H1 (cell line): Measurements from ENCODE around the gene RASSF3. TPM values are rescaled to one million over a fixed set of nuclear protein-coding genes. Genes with fewer than 3 reads are reported as not detected.

Source experiments
- CTCF ChIA-PET: fragments of 300-600 bp; sonication (Branson Sonifier 250); formaldehyde crosslinking; loops from one replicate; lab custom pipeline; 2021; ENCODE audit not compliant: partially characterized antibody; lab: Charles Lee
- POLR2A ChIA-PET: fragments of 300-600 bp; sonication (Branson Sonifier 250); formaldehyde crosslinking; loops from one replicate; lab custom pipeline; 2021; ENCODE audit warnings: inconsistent platforms; ENCODE audit not compliant: partially characterized antibody; lab: Charles Lee
- DNase-seq, 2 experiments: peaks; one replicate each; pipeline versions ENCODE4 v3.0.0 to v3.0.0-alpha.2; 2010 to 2022; ENCODE audit warnings: low spot score in 2 of 2, low read depth in 1 of 2, mixed read lengths in 1 of 2
- FAIRE-seq: peaks from 2 replicates; lab custom pipeline; 2011; peaks lifted over from hg19 to GRCh38; lab: Jason Lieb, UNC
- H2AFZ ChIP-seq: 2 replicates; pipeline ENCODE4 v1.8.1; 2012; ENCODE audit warnings: low read length, inconsistent platforms
- H2AK5ac ChIP-seq: 2 replicates; pipeline ENCODE4 v1.6.1; 2013; ENCODE audit warnings: low read depth, low read length
- H2BK120ac ChIP-seq: replicated peaks from 2 replicates; pipeline ENCODE3; 2013; ENCODE audit warnings: low read depth, low read length, inconsistent platforms
- H2BK12ac ChIP-seq: 2 replicates; pipeline ENCODE4 v1.6.1; 2013; ENCODE audit warnings: low read depth, low read length
- H2BK15ac ChIP-seq: 2 replicates; pipeline ENCODE4 v1.6.1; 2013; ENCODE audit warnings: low read length
- H2BK20ac ChIP-seq: 2 replicates; pipeline ENCODE4 v1.6.1; 2013; ENCODE audit warnings: low read length
- H2BK5ac ChIP-seq: 2 replicates; pipeline ENCODE4 v1.6.1; 2013; ENCODE audit warnings: low read depth, low read length
- H3K14ac ChIP-seq: 2 replicates; pipeline ENCODE4 v1.6.1; 2013; ENCODE audit warnings: inconsistent platforms; ENCODE audit not compliant: insufficient read length
- H3K18ac ChIP-seq: 2 replicates; pipeline ENCODE4 v1.6.1; 2013; ENCODE audit warnings: low read length; ENCODE audit errors: extremely low read depth
- H3K23ac ChIP-seq: 2 replicates; pipeline ENCODE4 v1.6.1; 2013; ENCODE audit warnings: inconsistent platforms; ENCODE audit not compliant: insufficient read length
- H3K23me2 ChIP-seq: 2 replicates; pipeline ENCODE4 v1.6.1; 2013; ENCODE audit warnings: low read depth, low read length
- H3K27ac ChIP-seq: 2 replicates; pipeline ENCODE4 v1.6.1; 2011; ENCODE audit warnings: low read depth, low read length, inconsistent platforms
- H3K27me3 ChIP-seq, 4 experiments: replicated peaks in 1 of 4; 1 replicate in 1 of 4; 2 replicates in 3 of 4; pipeline versions ENCODE4 v1.6.1 to v1.8.1; 2011 to 2013; ENCODE audit warnings: low read length in 3 of 4, mild to moderate bottlenecking in 3 of 4, inconsistent platforms in 2 of 4, mixed read lengths in 2 of 4, moderate library complexity in 1 of 4; ENCODE audit not compliant: control insufficient read depth in 3 of 4, insufficient read depth in 3 of 4; ENCODE audit errors: extremely low read depth in 1 of 4
- H3K36me3 ChIP-seq, 4 experiments: 2 replicates each; pipeline versions ENCODE4 v1.6.1 to v1.8.1; 2011 to 2013; ENCODE audit warnings: mild to moderate bottlenecking in 4 of 4, low read length in 3 of 4, moderate library complexity in 2 of 4, control low read depth in 1 of 4, inconsistent platforms in 1 of 4; ENCODE audit not compliant: insufficient read depth in 4 of 4, control insufficient read depth in 2 of 4
- H3K4ac ChIP-seq: replicated peaks from 2 replicates; pipeline ENCODE3; 2013; ENCODE audit warnings: low read length, low read depth, mixed read lengths, inconsistent platforms; ENCODE audit not compliant: insufficient read length
- H3K4me1 ChIP-seq, 4 experiments: replicated peaks in 1 of 4; 1 replicate in 1 of 4; 2 replicates in 3 of 4; pipeline versions ENCODE4 v1.6.1 to v1.8.1; 2011 to 2013; ENCODE audit warnings: low read length in 3 of 4, inconsistent platforms in 2 of 4, mixed read lengths in 1 of 4; ENCODE audit not compliant: insufficient read depth in 4 of 4, control insufficient read depth in 3 of 4
- H3K4me2 ChIP-seq, 2 experiments: 2 replicates each; pipeline versions ENCODE4 v1.6.1 to v1.8.1; 2011 to 2013; ENCODE audit warnings: low read depth in 2 of 2, low read length in 2 of 2, control low read depth in 1 of 2, inconsistent platforms in 1 of 2, mild to moderate bottlenecking in 1 of 2; ENCODE audit not compliant: insufficient read depth in 1 of 2
- H3K4me3 ChIP-seq, 4 experiments: fragments of 200-600, 300-600 bp in 1 of 4; sonication (generic), shearing (Covaris generic), sonication (Bioruptor Twin) in 1 of 4; 2 replicates each; pipeline versions ENCODE4 v1.5.1 to v1.8.1; 2011 to 2016; ENCODE audit warnings: low read length in 4 of 4, low read depth in 3 of 4, control low read depth in 2 of 4, inconsistent platforms in 2 of 4, mild to moderate bottlenecking in 2 of 4, mixed read lengths in 1 of 4, moderate library complexity in 1 of 4; ENCODE audit not compliant: insufficient read depth in 2 of 4; ENCODE audit errors: extremely low read depth in 1 of 4
- H3K56ac ChIP-seq: replicated peaks from 2 replicates; pipeline ENCODE3; 2013; ENCODE audit warnings: low read depth, mild to moderate bottlenecking, mixed read lengths, low read length, inconsistent platforms; ENCODE audit not compliant: insufficient read length
- H3K79me1 ChIP-seq: 2 replicates; pipeline ENCODE4 v1.6.1; 2013; ENCODE audit warnings: low read depth, low read length, control low read depth
- H3K79me2 ChIP-seq, 2 experiments: 2 replicates each; pipeline versions ENCODE4 v1.6.1 to v1.8.1; 2012 to 2013; ENCODE audit warnings: low read length in 2 of 2, mild to moderate bottlenecking in 2 of 2, inconsistent platforms in 1 of 2; ENCODE audit not compliant: insufficient read depth in 2 of 2, control insufficient read depth in 1 of 2
- H3K9ac ChIP-seq, 4 experiments: replicated peaks in 1 of 4; 1 replicate in 1 of 4; 2 replicates in 3 of 4; pipeline versions ENCODE4 v1.6.1 to v1.8.1; 2011 to 2013; ENCODE audit warnings: low read depth in 3 of 4, low read length in 3 of 4, control low read depth in 2 of 4, mild to moderate bottlenecking in 2 of 4, moderate library complexity in 2 of 4, inconsistent platforms in 1 of 4; ENCODE audit errors: extremely low read depth in 1 of 4
- H3K9me3 ChIP-seq, 2 experiments: 2 replicates each; pipeline versions ENCODE4 v1.6.1 to v1.8.1; 2012 to 2013; ENCODE audit warnings: mild to moderate bottlenecking in 2 of 2, moderate library complexity in 2 of 2, control low read depth in 1 of 2, inconsistent platforms in 1 of 2, low read depth in 1 of 2, low read length in 1 of 2, mixed read lengths in 1 of 2; ENCODE audit not compliant: insufficient read depth in 2 of 2
- H4K20me1 ChIP-seq, 2 experiments: replicated peaks in 1 of 2; 2 replicates each; pipeline versions ENCODE3 to v1.8.1; 2011 to 2013; ENCODE audit warnings: inconsistent platforms in 2 of 2, low read length in 2 of 2, mild to moderate bottlenecking in 1 of 2; ENCODE audit not compliant: insufficient read depth in 2 of 2, control insufficient read depth in 1 of 2
- H4K5ac ChIP-seq: 2 replicates; pipeline ENCODE4 v1.6.1; 2013; ENCODE audit warnings: low read length, low read depth, mixed read lengths, inconsistent platforms; ENCODE audit not compliant: insufficient read length
- H4K8ac ChIP-seq: 2 replicates; pipeline ENCODE4 v1.8.0; 2013; ENCODE audit warnings: mild to moderate bottlenecking, moderate library complexity, low read length, inconsistent platforms; ENCODE audit not compliant: insufficient read depth; ENCODE audit errors: extremely low read depth
- H4K91ac ChIP-seq: replicated peaks from 2 replicates; pipeline ENCODE3; 2013; ENCODE audit warnings: low read length, mixed read lengths, inconsistent platforms; ENCODE audit not compliant: insufficient read length
- ASH2L ChIP-seq: fragments of 200-600, 300-600 bp; sonication (generic); IDR thresholded peaks from one replicate; pipeline ENCODE4 v1.7.1; 2017; ENCODE audit warnings: low read length
- BACH1 ChIP-seq: IDR thresholded peaks from 2 replicates; pipeline ENCODE4 v1.6.1; 2012; ENCODE audit warnings: low read length, improper control_type of control experiment
- BRCA1 ChIP-seq: IDR thresholded peaks from 2 replicates; pipeline ENCODE4 v1.6.1; 2012; ENCODE audit warnings: low read depth, low read length, improper control_type of control experiment
- EGR1 ChIP-seq: IDR thresholded peaks from 2 replicates; pipeline ENCODE4 v1.6.1; 2011; ENCODE audit warnings: low read depth, low read length, borderline replicate concordance
- FOSL1 ChIP-seq: IDR thresholded peaks from 2 replicates; pipeline ENCODE4 v1.6.1; 2011; ENCODE audit warnings: mild to moderate bottlenecking, low read depth, low read length, moderate library complexity; ENCODE audit not compliant: insufficient read depth
- KDM5A ChIP-seq: fragments of 200-600 bp; IDR thresholded peaks from 2 replicates; pipeline ENCODE4 v1.7.1; 2012; ENCODE audit warnings: mild to moderate bottlenecking, low read length, inconsistent platforms, mixed read lengths
- WGBS, 2 experiments: shearing (Covaris generic) in 1 of 2; methylation state at CpG; one replicate each; pipeline versions ENCODE4 v1.1.6 to v1.1.7; 2013 to 2015; ENCODE audit warnings: low lambda C conversion rate in 2 of 2, mixed read lengths in 2 of 2, inconsistent platforms in 1 of 2, low coverage in 1 of 2, missing lambda C conversion rate in 1 of 2; ENCODE audit not compliant: insufficient replicate concordance in 2 of 2, insufficient coverage in 1 of 2, insufficient read length in 1 of 2; ENCODE audit errors: extremely low coverage in 1 of 2, missing lambda C conversion rate in 1 of 2; 5-methylcytosine and 5-hydroxymethylcytosine counted together
- polyA plus RNA-seq, 7 experiments: library from polyadenylated mRNA; depleted of rRNA in 3 of 7; stranded (reverse) in 5 of 7; unstranded in 2 of 7; fragments of >200 nt in 5 of 7; fragments of 200-250 nt in 2 of 7; gene quantifications; 1 replicate in 5 of 7; 2 replicates in 1 of 7; 4 replicates in 1 of 7; pipeline versions ENCODE4 v1.2.1 to v1.2.3, GENCODE V29; 2011 to 2013; ENCODE audit warnings: missing spikeins in 2 of 7, mixed read lengths in 2 of 7
- total RNA-seq: library from RNA; stranded (reverse); fragmentation: NEBNext Ultra II Directional; extraction: Animal tissue kit (Norgen Biotek cat#: 25700); gene quantifications from 2 replicates; pipeline ENCODE4 v1.2.1, GENCODE V29; 2021
- TF ChIP-seq, protein P1 (sequence below): IDR thresholded peaks from 2 replicates; pipeline ENCODE4 v1.6.1; 2012; ENCODE audit warnings: inconsistent platforms

RASSF3 gene
- total and polyA plus RNA-seq, 2 of the 8 experiments (the other 6 are each of a cell fraction or from before 2014, with no cell fraction given): 19.1 to 64.3 TPM

DNA sequence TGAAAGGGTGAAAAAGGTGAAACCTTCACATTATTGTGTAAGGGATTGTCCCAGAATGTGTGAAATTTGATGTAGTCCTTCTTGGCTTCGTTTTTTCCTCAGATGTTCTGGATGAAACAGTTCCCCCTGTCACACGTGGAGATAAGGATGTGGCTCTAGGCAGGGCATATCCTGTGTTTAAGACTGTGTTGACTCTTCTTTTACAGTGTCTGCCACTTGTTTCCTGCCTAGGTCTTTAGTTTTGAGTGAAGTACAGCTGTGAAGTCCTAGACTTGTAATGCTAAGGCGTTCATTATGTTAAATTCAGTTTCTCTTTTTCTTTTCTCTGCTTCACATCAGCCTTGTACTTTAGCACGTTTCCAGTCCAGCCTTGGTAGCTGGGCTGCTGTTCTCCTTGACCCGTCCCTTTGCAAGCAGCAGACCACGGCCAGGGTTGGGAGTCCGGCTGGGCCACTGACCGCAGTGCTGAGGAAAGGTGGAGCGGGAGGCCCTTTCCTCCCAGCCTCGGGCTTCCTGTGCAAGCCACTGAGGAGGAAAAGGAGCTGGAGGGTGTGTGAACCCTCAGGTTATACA, 59.1 kb downstream of the RASSF3 start:
- Histone ChIP-seq H3K4me1 (peaks cover 10 to 46% (median 37%) of the 10 kb centered on the region in 4 experiments), H3K4me2 (peak overlapping the region; percentile 7 to 22; a peak in 2 of 4 replicates), H3K9ac (no peak overlapping the region), H4K8ac (no peak overlapping the region), H3K79me1 (peaks cover 7% of the 10 kb centered on the region), H2BK12ac (no peak overlapping the region), H3K27me3 (no peaks in the 10 kb centered on the region), H3K23ac (no peak overlapping the region), H2BK20ac (no peak overlapping the region), H2BK5ac (peak overlapping the region; percentile 56; the same call in 1 of the 2 replicates), H3K56ac (no peak overlapping the region), H2BK15ac (no peak overlapping the region), H3K4me3 (no peak overlapping the region), H4K91ac (no peak overlapping the region), H3K18ac (no peak overlapping the region; the same call in 1 of the 2 replicates), H3K36me3 (no peaks in the 10 kb centered on the region), H3K14ac (no peak overlapping the region), H2AFZ (no peak overlapping the region), H4K20me1 (peaks cover 6 to 8% of the 10 kb centered on the region in 2 experiments), H4K5ac (no peak overlapping the region), H3K27ac (no peak overlapping the region), H3K4ac (no peak overlapping the region), H2BK120ac (no peak overlapping the region), H3K79me2 (peaks cover 11 to 91% of the 10 kb centered on the region in 2 experiments; a peak in 3 of 4 replicates), H2AK5ac (peak overlapping the region; percentile 44; the same call in 1 of the 2 replicates), H3K23me2 (no peaks in the 10 kb centered on the region), H3K9me3 (no peaks in the 10 kb centered on the region)
- ChIA-PET CTCF (interaction anchor here (0.6 to 2.1 kb wide), 7 partner anchors 8 to 125 kb away, joined by 3 to 8 read pairs (median 6); no protein-coding TSS in a partner anchor), POLR2A (interaction anchor here (0.7 kb wide), 1 partner anchor 12 kb away, joined by 3 read pairs; no protein-coding TSS in a partner anchor)
- TF ChIP-seq BRCA1 (no peak), KDM5A (no peak), ASH2L (no peak), FOSL1 (no peak), EGR1 (no peak), BACH1 (no peak)
- TF ChIP-seq, protein P1, sequence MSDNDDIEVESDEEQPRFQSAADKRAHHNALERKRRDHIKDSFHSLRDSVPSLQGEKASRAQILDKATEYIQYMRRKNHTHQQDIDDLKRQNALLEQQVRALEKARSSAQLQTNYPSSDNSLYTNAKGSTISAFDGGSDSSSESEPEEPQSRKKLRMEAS: no peak
- WGBS, 2 experiments: 56% methylated on average over 10 of the region's 10 CpGs; no CpG with 5 or more reads in 1 of the 2 experiments
- DNase-seq (no peak), FAIRE-seq (no peak)
